HepG2 (cell line): Measurements from ENCODE around the gene CROCC.

Experiments used
- BRCA1 ChIP-seq: sonication (generic); formaldehyde crosslinking; IDR thresholded peaks from 2 replicates; pipeline ENCODE4 v1.4.0; 2020; ENCODE audit warnings: missing genetic modification reagents
- CTCF ChIP-seq: sonication (generic); formaldehyde crosslinking; IDR thresholded peaks from 2 replicates; pipeline ENCODE4 v1.5.0; 2020; ENCODE audit warnings: mild to moderate bottlenecking, missing genetic modification reagents, moderate library complexity
- DDIT3 ChIP-seq: sonication (generic); formaldehyde crosslinking; IDR thresholded peaks from 2 replicates; pipeline ENCODE4 v1.4.0; 2020; ENCODE audit warnings: mild to moderate bottlenecking, missing genetic modification reagents
- HCFC1 ChIP-seq: fragments of 150-350 bp; IDR thresholded peaks from 2 replicates; pipeline ENCODE4 v1.6.1; 2014; ENCODE audit warnings: low read depth, low read length
- IKZF5 ChIP-seq: IDR thresholded peaks from 2 replicates; pipeline ENCODE4 v1.6.1; 2018; ENCODE audit warnings: missing genetic modification reagents, mild to moderate bottlenecking, missing compliant biosample characterization
- KLF11 ChIP-seq: IDR thresholded peaks from 2 replicates; pipeline ENCODE4 v1.6.1; 2016; ENCODE audit warnings: missing compliant biosample characterization
- PRDM15 ChIP-seq: sonication (generic); formaldehyde crosslinking; IDR thresholded peaks from 2 replicates; pipeline ENCODE4 v1.4.0; 2020; ENCODE audit warnings: missing genetic modification reagents
- ZBTB40 ChIP-seq, 2 experiments: fragments of 450-650 bp in 1 of 2; sonication (generic) in 1 of 2; formaldehyde crosslinking in 1 of 2; IDR thresholded peaks; 2 replicates each; pipeline versions ENCODE4 v1.6.1 to v1.8.0; 2016 to 2022; ENCODE audit warnings: antibody characterized with exemption in 1 of 2, mild to moderate bottlenecking in 1 of 2, missing genetic modification reagents in 1 of 2
- ZFP82 ChIP-seq: sonication (generic); formaldehyde crosslinking; IDR thresholded peaks from 2 replicates; pipeline ENCODE4 v1.5.1; 2020; ENCODE audit warnings: mild to moderate bottlenecking, missing genetic modification reagents, borderline replicate concordance
- ZNF776 ChIP-seq: sonication (generic); formaldehyde crosslinking; IDR thresholded peaks from 2 replicates; pipeline ENCODE4 v1.4.0; 2020; ENCODE audit warnings: mild to moderate bottlenecking, missing genetic modification reagents

GRCh38 chr1:16913833-16914662 lies 7.7 kb upstream of the CROCC start:
- 0 out of 2 replicates have a peak, but pooled peaks have one; percentile 3 for TF ChIP-seq IKZF5 (CRISPR knock-in tag)
- no peak for TF ChIP-seq ZFP82 (CRISPR knock-in tag)
- TF ChIP-seq PRDM15, result no peak
- no peak for TF ChIP-seq ZBTB40 (IDR thresholded peaks at IDR 0.05)
- no peak for TF ChIP-seq ZBTB40 (CRISPR knock-in tag; IDR thresholded peaks at IDR 0.05)
- TF ChIP-seq DDIT3 (CRISPR knock-in tag), result no peak
- TF ChIP-seq BRCA1 (CRISPR knock-in tag), result no peak
- TF ChIP-seq KLF11 (CRISPR knock-in tag), result no peak
- TF ChIP-seq CTCF, result peak; percentile 37
- no peak; the same call in 1 of the 2 replicates for TF ChIP-seq ZNF776 (CRISPR knock-in tag)
- TF ChIP-seq HCFC1, result no peak
